ENCODE measurements around the gene PAPPA. TPM values are rescaled to one million over a fixed set of nuclear protein-coding genes. Genes with fewer than 3 reads are reported as not detected.
A peak's percentile ranks its signal among the peaks of the same experiment; 100 is the strongest.

PAPPA gene, protein sequence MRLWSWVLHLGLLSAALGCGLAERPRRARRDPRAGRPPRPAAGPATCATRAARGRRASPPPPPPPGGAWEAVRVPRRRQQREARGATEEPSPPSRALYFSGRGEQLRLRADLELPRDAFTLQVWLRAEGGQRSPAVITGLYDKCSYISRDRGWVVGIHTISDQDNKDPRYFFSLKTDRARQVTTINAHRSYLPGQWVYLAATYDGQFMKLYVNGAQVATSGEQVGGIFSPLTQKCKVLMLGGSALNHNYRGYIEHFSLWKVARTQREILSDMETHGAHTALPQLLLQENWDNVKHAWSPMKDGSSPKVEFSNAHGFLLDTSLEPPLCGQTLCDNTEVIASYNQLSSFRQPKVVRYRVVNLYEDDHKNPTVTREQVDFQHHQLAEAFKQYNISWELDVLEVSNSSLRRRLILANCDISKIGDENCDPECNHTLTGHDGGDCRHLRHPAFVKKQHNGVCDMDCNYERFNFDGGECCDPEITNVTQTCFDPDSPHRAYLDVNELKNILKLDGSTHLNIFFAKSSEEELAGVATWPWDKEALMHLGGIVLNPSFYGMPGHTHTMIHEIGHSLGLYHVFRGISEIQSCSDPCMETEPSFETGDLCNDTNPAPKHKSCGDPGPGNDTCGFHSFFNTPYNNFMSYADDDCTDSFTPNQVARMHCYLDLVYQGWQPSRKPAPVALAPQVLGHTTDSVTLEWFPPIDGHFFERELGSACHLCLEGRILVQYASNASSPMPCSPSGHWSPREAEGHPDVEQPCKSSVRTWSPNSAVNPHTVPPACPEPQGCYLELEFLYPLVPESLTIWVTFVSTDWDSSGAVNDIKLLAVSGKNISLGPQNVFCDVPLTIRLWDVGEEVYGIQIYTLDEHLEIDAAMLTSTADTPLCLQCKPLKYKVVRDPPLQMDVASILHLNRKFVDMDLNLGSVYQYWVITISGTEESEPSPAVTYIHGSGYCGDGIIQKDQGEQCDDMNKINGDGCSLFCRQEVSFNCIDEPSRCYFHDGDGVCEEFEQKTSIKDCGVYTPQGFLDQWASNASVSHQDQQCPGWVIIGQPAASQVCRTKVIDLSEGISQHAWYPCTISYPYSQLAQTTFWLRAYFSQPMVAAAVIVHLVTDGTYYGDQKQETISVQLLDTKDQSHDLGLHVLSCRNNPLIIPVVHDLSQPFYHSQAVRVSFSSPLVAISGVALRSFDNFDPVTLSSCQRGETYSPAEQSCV (N-terminal part only)
- total RNA-seq = 56.5 and 86.9 TPM in 2 replicates

DNA sequence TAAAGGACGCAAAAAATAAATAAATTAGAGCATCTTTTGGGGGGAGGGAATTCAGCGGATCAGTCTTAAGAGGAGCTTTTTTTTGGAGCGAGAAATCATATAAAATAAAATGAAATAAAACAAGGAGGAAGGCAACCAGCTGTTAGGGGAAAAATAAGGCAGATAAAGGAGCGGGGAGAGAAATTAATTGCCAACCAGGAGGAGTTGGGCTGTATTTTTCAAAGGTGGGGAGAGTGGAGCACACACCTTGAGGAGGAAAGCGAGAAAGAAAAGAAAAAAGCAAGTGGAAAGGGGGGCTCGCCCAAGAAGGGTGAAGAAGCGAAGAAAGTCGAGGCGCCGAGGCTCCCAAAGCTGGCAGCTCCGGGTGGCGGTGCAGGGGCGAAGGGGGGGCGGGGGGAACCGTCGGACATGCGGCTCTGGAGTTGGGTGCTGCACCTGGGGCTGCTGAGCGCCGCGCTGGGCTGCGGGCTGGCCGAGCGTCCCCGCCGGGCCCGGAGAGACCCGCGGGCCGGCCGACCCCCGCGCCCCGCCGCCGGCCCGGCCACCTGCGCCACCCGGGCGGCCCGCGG, at the start of gene PAPPA:
Gene PAPPA, plus strand, starts transcription at position 27 of the 569 bp plus-strand sequence. Its CDS starts 382 bp downstream, at position 409.
- TF ChIP-seq CTCF (IDR thresholded peaks at IDR 0.05; ENCODE audit: extremely low read depth, low read depth, low read length) = no peak

GRCh38 chr9:116103976-116104820, 49.4 kb upstream of the PAPPA start:
- H3K4me1 ChIP-seq (ENCODE audit: insufficient read depth, low read length) = peaks cover 42% of the 10 kb centered on the region
- H3K27ac ChIP-seq (ENCODE audit: low read depth, low read length) = peak overlapping the region; percentile 76
- H3K9me3 ChIP-seq (ENCODE audit: low read depth, low read length) = no peaks in the 10 kb centered on the region
- H4K20me1 ChIP-seq (ENCODE audit: insufficient read depth, low read length) = no peaks in the 10 kb centered on the region
- no peak overlapping the region for H3K4me3 ChIP-seq (ENCODE audit: insufficient read depth, low read length)
- H2AFZ ChIP-seq (ENCODE audit: low read length) = peak overlapping the region; percentile 20
- no peaks in the 10 kb centered on the region for H3K79me2 ChIP-seq (ENCODE audit: insufficient read depth, low read length)
- TF ChIP-seq CTCF (IDR thresholded peaks at IDR 0.05; ENCODE audit: extremely low read depth, low read depth, low read length) = no peak
- no peaks in the 10 kb centered on the region for H3K27me3 ChIP-seq (ENCODE audit: insufficient read depth, low read length)
- DNase-seq (ENCODE audit: insufficient read length, low spot score, missing footprints) = no peak
- H3K36me3 ChIP-seq (ENCODE audit: insufficient read depth, low read length) = no peaks in the 10 kb centered on the region
- peak overlapping the region; percentile 43 for H3K4me2 ChIP-seq (ENCODE audit: insufficient read depth, low read length)

More for the DNA sequence above, at the start of gene PAPPA:
- Histone ChIP-seq H3K4me3 (ENCODE audit: insufficient read depth, low read length) (peak within 1 kb of the TSS; percentile 83), H4K20me1 (ENCODE audit: insufficient read depth, low read length) (no peaks in the 10 kb centered on the region), H2AFZ (ENCODE audit: low read length) (peak within 1 kb of the TSS; percentile 6), H3K4me1 (ENCODE audit: insufficient read depth, low read length) (peaks cover 49% of the 10 kb centered on the region), H3K27me3 (ENCODE audit: insufficient read depth, low read length) (no peaks in the 10 kb centered on the region), H3K9me3 (ENCODE audit: low read depth, low read length) (no peaks in the 10 kb centered on the region), H3K4me2 (ENCODE audit: insufficient read depth, low read length) (peak within 1 kb of the TSS; percentile 98), H3K36me3 (ENCODE audit: insufficient read depth, low read length) (no peaks in the 10 kb centered on the region), H3K27ac (ENCODE audit: low read depth, low read length) (peak within 1 kb of the TSS; percentile 94), H3K79me2 (ENCODE audit: insufficient read depth, low read length) (peaks cover 7% of the 10 kb centered on the region)
- peak; percentile 70 for DNase-seq (ENCODE audit: insufficient read length, low spot score, missing footprints)

DNA sequence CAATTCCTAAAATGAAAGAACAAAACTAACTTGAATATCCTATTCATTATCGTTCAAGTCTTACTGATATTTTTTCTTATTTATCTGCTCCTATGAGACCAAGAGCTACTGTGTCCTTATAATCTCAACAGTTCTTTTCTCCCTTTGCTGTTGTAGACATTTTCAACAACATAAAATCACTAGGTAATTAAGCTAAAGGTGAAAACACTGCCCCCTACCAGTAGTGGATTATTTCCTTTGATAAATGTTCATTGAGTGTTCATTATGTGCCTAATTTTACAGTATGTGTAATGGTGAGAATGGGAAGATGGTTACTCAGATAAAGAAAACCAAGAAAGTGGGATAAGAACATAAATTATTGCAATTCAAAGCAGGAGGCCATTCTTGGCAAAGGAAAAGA, 41.4 kb upstream of the PAPPA start:
- H3K9me3 ChIP-seq (ENCODE audit: low read depth, low read length) = no peaks in the 10 kb centered on the region
- H3K4me2 ChIP-seq (ENCODE audit: insufficient read depth, low read length) = no peak overlapping the region
- H3K4me3 ChIP-seq (ENCODE audit: insufficient read depth, low read length) = no peak overlapping the region
- TF ChIP-seq CTCF (IDR thresholded peaks at IDR 0.05; ENCODE audit: extremely low read depth, low read depth, low read length) = peak; percentile 44
- no peaks in the 10 kb centered on the region for H3K36me3 ChIP-seq (ENCODE audit: insufficient read depth, low read length)
- H3K79me2 ChIP-seq (ENCODE audit: insufficient read depth, low read length) = no peaks in the 10 kb centered on the region
- DNase-seq (ENCODE audit: insufficient read length, low spot score, missing footprints) = peak; percentile 10
- H3K27ac ChIP-seq (ENCODE audit: low read depth, low read length) = no peak overlapping the region
- H3K27me3 ChIP-seq (ENCODE audit: insufficient read depth, low read length) = no peaks in the 10 kb centered on the region
- peaks cover 10% of the 10 kb centered on the region for H3K4me1 ChIP-seq (ENCODE audit: insufficient read depth, low read length)
- H2AFZ ChIP-seq (ENCODE audit: low read length) = no peak overlapping the region
- H4K20me1 ChIP-seq (ENCODE audit: insufficient read depth, low read length) = no peaks in the 10 kb centered on the region
